HG03097 (cell line): ENCODE measurements around the gene KLHL29.

Experiments
- ATAC-seq: cut with Tn5 transposase; IDR thresholded peaks from one replicate; pipeline ENCODE4 v1.9.1; 2021; ENCODE audit not compliant: unreplicated experiment, low FRiP score

Gene KLHL29

GRCh38 chr2:23696752-23697045, 311.7 kb downstream of the KLHL29 start:
- ATAC-seq, result no peak

- no peak for ATAC-seq
Measured at GRCh38 chr2:23697256-23698075, 312.5 kb downstream of the KLHL29 start.

- no peak for ATAC-seq
Measured at GRCh38 chr2:23698116-23698693, 313.2 kb downstream of the KLHL29 start.

GRCh38 chr2:23698721-23699579, 314.0 kb downstream of the KLHL29 start:
- no peak for ATAC-seq

GRCh38 chr2:23699580-23699925, 314.6 kb downstream of the KLHL29 start:
- ATAC-seq, result no peak

GRCh38 chr2:23700627-23701026, 315.6 kb downstream of the KLHL29 start:
- ATAC-seq, result no peak

- no peak for ATAC-seq
Measured at GRCh38 chr2:23703037-23703582, 318.1 kb downstream of the KLHL29 start.

GRCh38 chr2:23703583-23704385, 318.8 kb downstream of the KLHL29 start:
- ATAC-seq, result no peak

- no peak for ATAC-seq
Measured at GRCh38 chr2:23705771-23706612, 321.0 kb downstream of the KLHL29 start.

GRCh38 chr2:23706613-23707078, 321.7 kb downstream of the KLHL29 start:
- no peak for ATAC-seq

GRCh38 chr2:23707096-23707495, 322.1 kb downstream of the KLHL29 start:
- no peak for ATAC-seq

GRCh38 chr2:23708771-23709170, 323.8 kb downstream of the KLHL29 start:
- no peak for ATAC-seq

- ATAC-seq, result no peak
Measured at GRCh38 chr2:23709311-23709710, 324.3 kb downstream of the KLHL29 start.

GRCh38 chr2:23711979-23712755, 327.2 kb downstream of the KLHL29 start:
- ATAC-seq, result no peak

GRCh38 chr2:23712756-23713151, 327.8 kb downstream of the KLHL29 start:
- ATAC-seq, result no peak

- ATAC-seq, result no peak
Measured at GRCh38 chr2:23713351-23713750, 328.4 kb downstream of the KLHL29 start.

GRCh38 chr2:23718931-23719700, 334.1 kb downstream of the KLHL29 start:
- ATAC-seq, result no peak

GRCh38 chr2:23719716-23720115, 334.7 kb downstream of the KLHL29 start:
- ATAC-seq, result no peak
